OCI-LY7 (cell line): Measurements from ENCODE around the gene GNG12.

ENCODE experiments used
- EZH2phosphoT487 ChIP-seq: fragments of 200-600 bp; sonication (generic); IDR thresholded peaks from 2 replicates; pipeline ENCODE4 v1.6.1; 2018; ENCODE audit warnings: low read depth, borderline replicate concordance, mild to moderate bottlenecking, mixed run types, antibody characterized with exemption, low read length, moderate library complexity, mixed read lengths
- TF ChIP-seq, protein P1 (sequence below): fragments of 200-600 bp; sonication (generic); conservative IDR thresholded peaks from 2 replicates; pipeline ENCODE4 v1.5.1; 2014; ENCODE audit warnings: mild to moderate bottlenecking, antibody characterized with exemption, low read length, moderate library complexity, mixed read lengths

- TF ChIP-seq, protein P1, sequence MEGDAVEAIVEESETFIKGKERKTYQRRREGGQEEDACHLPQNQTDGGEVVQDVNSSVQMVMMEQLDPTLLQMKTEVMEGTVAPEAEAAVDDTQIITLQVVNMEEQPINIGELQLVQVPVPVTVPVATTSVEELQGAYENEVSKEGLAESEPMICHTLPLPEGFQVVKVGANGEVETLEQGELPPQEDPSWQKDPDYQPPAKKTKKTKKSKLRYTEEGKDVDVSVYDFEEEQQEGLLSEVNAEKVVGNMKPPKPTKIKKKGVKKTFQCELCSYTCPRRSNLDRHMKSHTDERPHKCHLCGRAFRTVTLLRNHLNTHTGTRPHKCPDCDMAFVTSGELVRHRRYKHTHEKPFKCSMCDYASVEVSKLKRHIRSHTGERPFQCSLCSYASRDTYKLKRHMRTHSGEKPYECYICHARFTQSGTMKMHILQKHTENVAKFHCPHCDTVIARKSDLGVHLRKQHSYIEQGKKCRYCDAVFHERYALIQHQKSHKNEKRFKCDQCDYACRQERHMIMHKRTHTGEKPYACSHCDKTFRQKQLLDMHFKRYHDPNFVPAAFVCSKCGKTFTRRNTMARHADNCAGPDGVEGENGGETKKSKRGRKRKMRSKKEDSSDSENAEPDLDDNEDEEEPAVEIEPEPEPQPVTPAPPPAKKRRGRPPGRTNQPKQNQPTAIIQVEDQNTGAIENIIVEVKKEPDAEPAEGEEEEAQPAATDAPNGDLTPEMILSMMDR = no peak
- TF ChIP-seq EZH2phosphoT487 = no peak
Observed at GRCh38 chr1:67687198-67687545, 146.1 kb downstream of the GNG12 start.
